Measurements from ENCODE around the gene FEM1B.
A peak's percentile ranks its signal among the peaks of the same experiment; 100 is the strongest.
"Not testable (repeated sequence)": the region's sequence is repeated elsewhere in the genome, so short reads cannot be mapped to it uniquely, and the experiment has no call there.

FEM1B gene

GRCh38 chr15:68277603-68278344, at the start of gene FEM1B:
FEM1B (plus strand) TSS chr15:68277745; CDS start chr15:68278418, 673 bp downstream.
- peak; percentile 57 for DNase-seq

GRCh38 chr15:68228143-68228970, 49.2 kb upstream of the FEM1B start:
- no peak for DNase-seq

- DNase-seq: no peak
Observed at GRCh38 chr15:68228971-68229385, 48.6 kb upstream of the FEM1B start.

- DNase-seq: no peak
Observed at GRCh38 chr15:68229386-68230156, 48.0 kb upstream of the FEM1B start, which contains the start of gene CLN6. CLN6 (minus strand) TSS chr15:68229728; CDS start chr15:68229584, 144 bp downstream.

GRCh38 chr15:68230157-68231100, 47.1 kb upstream of the FEM1B start:
- no peak for DNase-seq

GRCh38 chr15:68231102-68231818, 46.3 kb upstream of the FEM1B start:
- no peak for DNase-seq

- DNase-seq: no peak
Observed at GRCh38 chr15:68232449-68232848, 45.1 kb upstream of the FEM1B start.

GRCh38 chr15:68232937-68233336, 44.6 kb upstream of the FEM1B start:
- DNase-seq: no peak

- DNase-seq: no peak
Observed at GRCh38 chr15:68234060-68234459, 43.5 kb upstream of the FEM1B start.

GRCh38 chr15:68234520-68234919, 43.0 kb upstream of the FEM1B start:
- DNase-seq: not testable (repeated sequence)

- DNase-seq: no peak
Observed at GRCh38 chr15:68235022-68235421, 42.5 kb upstream of the FEM1B start.

- DNase-seq: no peak
Observed at GRCh38 chr15:68239025-68239424, 38.5 kb upstream of the FEM1B start.

- no peak for DNase-seq
Observed at GRCh38 chr15:68241088-68241935, 36.2 kb upstream of the FEM1B start.

GRCh38 chr15:68244235-68244634, 33.3 kb upstream of the FEM1B start:
- DNase-seq: no peak

GRCh38 chr15:68249058-68249713, 28.4 kb upstream of the FEM1B start:
- no peak for DNase-seq

GRCh38 chr15:68252925-68253534, 24.5 kb upstream of the FEM1B start:
- peak; percentile 54 for DNase-seq

GRCh38 chr15:68256675-68257450, 20.7 kb upstream of the FEM1B start:
- peak; percentile 59 for DNase-seq

GRCh38 chr15:68258692-68259091, 18.9 kb upstream of the FEM1B start:
- no peak for DNase-seq
